Stimulated activated CD8-positive, alpha-beta memory T cell treated with anti-CD3 and anti-CD28 coated beads, Interleukin-4, amount 100 ng/mL, for 48 hours (primary cell): ENCODE measurements around the gene ASB5.

Experiments used
- DNase-seq: peaks from one replicate; pipeline ENCODE4 v3.0.0-alpha.2; 2020

ASB5 gene

GRCh38 chr4:176277162-176277904 lies 8.3 kb upstream of the ASB5 start:
- DNase-seq = peak; percentile 32

- no peak for DNase-seq
These were observed 7.7 kb upstream of the ASB5 start for GRCh38 chr4:176276710-176277109.

- DNase-seq = no peak
These were observed 5.4 kb upstream of the ASB5 start for GRCh38 chr4:176274441-176274840.

GRCh38 chr4:176273736-176274135 lies 4.7 kb upstream of the ASB5 start:
- no peak for DNase-seq

GRCh38 chr4:176272799-176273198 lies 3.8 kb upstream of the ASB5 start:
- no peak for DNase-seq

- DNase-seq = no peak
These were observed 2.7 kb upstream of the ASB5 start for GRCh38 chr4:176271749-176272148.

- DNase-seq = no peak
These were observed 1.6 kb upstream of the ASB5 start for GRCh38 chr4:176270669-176271068.

- no peak for DNase-seq
These were observed 3.0 kb downstream of the ASB5 start for GRCh38 chr4:176266026-176266425.

GRCh38 chr4:176262243-176262642 lies 6.8 kb downstream of the ASB5 start:
- no peak for DNase-seq

GRCh38 chr4:176261481-176261880 lies 7.5 kb downstream of the ASB5 start:
- DNase-seq = no peak

GRCh38 chr4:176261018-176261417 lies 8.0 kb downstream of the ASB5 start:
- no peak for DNase-seq

- DNase-seq = no peak
These were observed 9.5 kb downstream of the ASB5 start for GRCh38 chr4:176259330-176260090.

GRCh38 chr4:176258135-176258534 lies 10.9 kb downstream of the ASB5 start:
- no peak for DNase-seq

- no peak for DNase-seq
These were observed 12.1 kb downstream of the ASB5 start for GRCh38 chr4:176256921-176257320.

- no peak for DNase-seq
These were observed 26.2 kb downstream of the ASB5 start for GRCh38 chr4:176242764-176243347.

GRCh38 chr4:176241703-176242102 lies 27.3 kb downstream of the ASB5 start:
- no peak for DNase-seq

- DNase-seq = no peak
These were observed 30.2 kb downstream of the ASB5 start for GRCh38 chr4:176238826-176239225.

GRCh38 chr4:176238157-176238610 lies 30.8 kb downstream of the ASB5 start:
- DNase-seq = no peak

GRCh38 chr4:176236946-176237345 lies 32.1 kb downstream of the ASB5 start:
- DNase-seq = no peak

- no peak for DNase-seq
These were observed 38.2 kb downstream of the ASB5 start for GRCh38 chr4:176230836-176231235.

- DNase-seq = no peak
These were observed 39.4 kb downstream of the ASB5 start for GRCh38 chr4:176229645-176230044.

GRCh38 chr4:176226736-176227135 lies 42.3 kb downstream of the ASB5 start:
- DNase-seq = no peak

- DNase-seq = no peak
These were observed 45.5 kb downstream of the ASB5 start for GRCh38 chr4:176223561-176223960.

- no peak for DNase-seq
These were observed 46.9 kb downstream of the ASB5 start for GRCh38 chr4:176222149-176222548.
